PFSK-1 (cell line): ENCODE results near the gene ANO4. TPM values are rescaled to one million over a fixed set of nuclear protein-coding genes. Genes with fewer than 3 reads are reported as not detected.

Source experiments
- FOXP2 ChIP-seq: optimal IDR thresholded peaks from 2 replicates; pipeline ENCODE3; 2011; ENCODE audit warnings: borderline replicate concordance, control low read depth, inconsistent platforms; ENCODE audit not compliant: insufficient read depth; ENCODE audit errors: extremely low read length, extremely low read depth
- POLR2AphosphoS5 ChIP-seq: IDR thresholded peaks from 2 replicates; pipeline ENCODE4 v1.6.1; 2012; ENCODE audit warnings: low read depth, mild to moderate bottlenecking, control low read depth, low read length, moderate library complexity
- SIN3A ChIP-seq: IDR thresholded peaks from 2 replicates; pipeline ENCODE4 v1.6.1; 2012; ENCODE audit warnings: mild to moderate bottlenecking, low read length, moderate library complexity, borderline replicate concordance; ENCODE audit not compliant: insufficient read depth
- TAF1 ChIP-seq: IDR thresholded peaks from 2 replicates; pipeline ENCODE4 v1.6.1; 2012; ENCODE audit warnings: low read length, control low read depth, borderline replicate concordance; ENCODE audit not compliant: insufficient read depth
- polyA plus RNA-seq: library from polyadenylated mRNA; unstranded; fragments of >200 nt; gene quantifications from one replicate; pipeline ENCODE4 v1.2.1, GENCODE V29; 2012; ENCODE audit warnings: low read depth, missing spikeins; ENCODE audit not compliant: insufficient read length
- TF ChIP-seq, protein P1 (sequence below), 2 experiments: IDR thresholded peaks; 2 replicates each; pipeline versions ENCODE4 v1.6.1 to v1.8.0; 2011 to 2012; ENCODE audit warnings: low read depth in 2 of 2, low read length in 2 of 2, control low read depth in 1 of 2, inconsistent platforms in 1 of 2, mild to moderate bottlenecking in 1 of 2, moderate library complexity in 1 of 2; ENCODE audit not compliant: insufficient read depth in 1 of 2

ANO4 gene
- 8.5 TPM for polyA plus RNA-seq

DNA sequence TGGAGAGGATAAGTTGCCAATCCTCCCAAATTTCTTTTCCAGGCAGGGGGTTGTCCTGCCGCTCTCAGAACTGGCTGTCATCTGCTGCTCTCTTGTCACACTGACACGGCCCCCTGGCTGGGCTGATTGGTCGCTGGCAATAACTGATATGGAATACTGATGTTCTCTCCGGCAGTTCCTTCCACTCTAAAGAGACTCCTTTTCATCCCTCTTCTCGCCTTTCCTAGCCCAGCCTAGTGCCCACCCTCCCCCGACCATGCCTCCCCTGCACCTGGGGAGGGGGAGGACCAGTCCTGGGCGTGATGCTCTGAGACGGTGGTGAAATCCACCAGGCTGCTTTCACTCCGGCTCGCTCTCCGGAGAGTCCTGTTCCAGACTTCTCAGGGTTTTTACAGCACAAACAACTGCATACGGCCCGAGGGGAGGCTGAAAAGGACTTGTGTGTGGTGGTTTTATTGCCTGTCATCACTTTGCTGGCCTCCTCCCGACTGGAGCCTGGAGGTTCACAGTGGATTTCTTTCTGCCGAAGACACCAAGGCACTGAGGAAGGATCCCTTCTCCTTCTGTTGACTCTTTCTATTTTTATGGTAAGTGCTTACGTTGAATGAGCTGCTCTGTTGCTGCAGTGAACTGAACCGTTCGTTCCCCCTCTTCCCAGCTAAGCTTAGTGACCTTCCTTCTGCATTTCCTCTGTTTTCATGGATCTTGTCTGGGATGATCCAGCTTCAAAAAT, at the start of gene ANO4:
Gene ANO4, plus strand, starts transcription at position 336 of the 733 bp plus-strand sequence. CDS start 107,010 bp downstream, outside the sequence.
- TF ChIP-seq SIN3A (no peak), TAF1 (no peak), FOXP2 (no peak), POLR2AphosphoS5 (no peak)
- TF ChIP-seq, protein P1, sequence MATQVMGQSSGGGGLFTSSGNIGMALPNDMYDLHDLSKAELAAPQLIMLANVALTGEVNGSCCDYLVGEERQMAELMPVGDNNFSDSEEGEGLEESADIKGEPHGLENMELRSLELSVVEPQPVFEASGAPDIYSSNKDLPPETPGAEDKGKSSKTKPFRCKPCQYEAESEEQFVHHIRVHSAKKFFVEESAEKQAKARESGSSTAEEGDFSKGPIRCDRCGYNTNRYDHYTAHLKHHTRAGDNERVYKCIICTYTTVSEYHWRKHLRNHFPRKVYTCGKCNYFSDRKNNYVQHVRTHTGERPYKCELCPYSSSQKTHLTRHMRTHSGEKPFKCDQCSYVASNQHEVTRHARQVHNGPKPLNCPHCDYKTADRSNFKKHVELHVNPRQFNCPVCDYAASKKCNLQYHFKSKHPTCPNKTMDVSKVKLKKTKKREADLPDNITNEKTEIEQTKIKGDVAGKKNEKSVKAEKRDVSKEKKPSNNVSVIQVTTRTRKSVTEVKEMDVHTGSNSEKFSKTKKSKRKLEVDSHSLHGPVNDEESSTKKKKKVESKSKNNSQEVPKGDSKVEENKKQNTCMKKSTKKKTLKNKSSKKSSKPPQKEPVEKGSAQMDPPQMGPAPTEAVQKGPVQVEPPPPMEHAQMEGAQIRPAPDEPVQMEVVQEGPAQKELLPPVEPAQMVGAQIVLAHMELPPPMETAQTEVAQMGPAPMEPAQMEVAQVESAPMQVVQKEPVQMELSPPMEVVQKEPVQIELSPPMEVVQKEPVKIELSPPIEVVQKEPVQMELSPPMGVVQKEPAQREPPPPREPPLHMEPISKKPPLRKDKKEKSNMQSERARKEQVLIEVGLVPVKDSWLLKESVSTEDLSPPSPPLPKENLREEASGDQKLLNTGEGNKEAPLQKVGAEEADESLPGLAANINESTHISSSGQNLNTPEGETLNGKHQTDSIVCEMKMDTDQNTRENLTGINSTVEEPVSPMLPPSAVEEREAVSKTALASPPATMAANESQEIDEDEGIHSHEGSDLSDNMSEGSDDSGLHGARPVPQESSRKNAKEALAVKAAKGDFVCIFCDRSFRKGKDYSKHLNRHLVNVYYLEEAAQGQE (IDR thresholded peaks at IDR 0.05; ENCODE audit: insufficient read depth in 1 of 2, low read depth in 2 of 2, low read length in 2 of 2) = no peak

DNA sequence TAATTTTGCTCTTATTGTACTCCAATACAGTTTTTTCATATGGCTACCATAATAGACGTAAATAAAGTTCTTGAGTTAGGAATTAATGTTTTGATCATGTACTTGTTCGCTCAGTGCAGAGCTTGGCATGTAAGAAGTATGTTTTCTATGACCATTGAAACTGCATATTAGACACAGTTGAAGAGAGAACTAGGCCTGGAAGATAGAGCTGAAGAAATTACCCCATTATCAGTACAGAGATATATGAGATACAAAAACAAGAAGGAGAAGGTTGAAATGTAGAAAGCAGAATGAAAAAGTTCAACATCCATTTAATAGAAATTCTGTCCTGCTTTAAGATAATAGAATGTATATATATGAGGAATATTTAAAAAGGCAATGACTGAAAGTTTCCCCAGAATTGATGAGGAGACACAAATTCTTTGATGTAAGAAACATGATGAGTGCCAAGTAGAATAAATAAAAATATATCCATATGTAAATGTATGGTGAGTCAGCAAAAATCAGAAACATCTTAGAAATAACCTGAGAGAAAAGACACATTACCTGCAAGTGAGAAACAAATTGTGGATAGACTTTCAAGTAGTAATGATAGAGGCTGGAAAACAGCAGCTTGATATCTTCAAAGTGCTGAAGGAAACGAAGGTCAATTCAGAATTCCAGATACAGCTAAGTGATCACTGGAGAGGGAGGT, 49.1 kb upstream of the ANO4 start:
- TF ChIP-seq TAF1 (no peak), FOXP2 (no peak), POLR2AphosphoS5 (no peak), SIN3A (no peak)
- TF ChIP-seq, protein P1 (IDR thresholded peaks at IDR 0.05; ENCODE audit: insufficient read depth in 1 of 2, low read depth in 2 of 2, low read length in 2 of 2) = no peak

DNA sequence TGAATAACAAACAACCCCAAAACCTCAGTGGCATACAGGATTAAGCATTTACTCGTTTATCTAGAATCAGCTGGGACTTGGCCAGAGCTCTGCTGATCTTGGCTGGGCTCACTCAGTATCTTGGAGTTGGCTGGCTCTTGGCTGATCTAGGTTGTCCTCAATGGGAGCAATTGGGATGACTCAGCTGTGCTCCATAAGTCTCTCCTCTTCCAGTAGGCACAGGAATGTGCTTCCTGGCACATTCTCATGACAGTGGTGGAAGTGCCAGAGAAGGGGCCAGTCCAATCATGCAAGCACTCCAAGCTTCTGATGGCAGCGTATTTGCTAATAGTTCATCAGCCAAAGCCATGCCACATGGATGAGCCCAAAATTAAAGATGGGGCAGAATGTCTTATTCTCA, 41.7 kb upstream of the ANO4 start:
- TF ChIP-seq POLR2AphosphoS5 (no peak), SIN3A (no peak), TAF1 (no peak), FOXP2 (no peak)
- TF ChIP-seq, protein P1 (IDR thresholded peaks at IDR 0.05; ENCODE audit: insufficient read depth in 1 of 2, low read depth in 2 of 2, low read length in 2 of 2) = no peak

DNA sequence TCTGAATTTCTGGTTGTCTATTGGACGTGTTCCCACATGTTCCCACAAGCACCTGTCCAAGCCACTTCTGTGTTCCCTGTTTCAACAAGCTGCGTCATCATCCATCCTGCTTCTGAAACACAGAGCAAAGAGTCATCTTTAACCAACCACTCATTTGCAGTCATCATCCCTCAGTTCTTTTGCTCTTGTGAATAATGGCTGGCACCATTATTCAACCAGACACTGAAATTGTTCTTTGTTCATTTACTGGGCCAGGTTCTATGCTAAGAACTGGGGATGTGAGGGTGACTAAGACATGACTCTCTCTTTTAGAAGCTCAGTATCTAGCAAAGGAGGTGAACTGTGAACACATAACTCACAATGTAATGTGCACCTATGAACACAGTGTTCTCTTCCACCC, 40.7 kb upstream of the ANO4 start:
- TF ChIP-seq, protein P1 (IDR thresholded peaks at IDR 0.05; ENCODE audit: insufficient read depth in 1 of 2, low read depth in 2 of 2, low read length in 2 of 2) = no peak
- TF ChIP-seq FOXP2 (no peak), POLR2AphosphoS5 (no peak), TAF1 (no peak), SIN3A (no peak)
